Activated effector memory CD4-positive, alpha-beta T cell treated with Interleukin-2 at 50 U/mL for 16 hours (primary cell): Measurements from ENCODE around the gene IFNAR2.

Experiments
- DNase-seq: peaks from one replicate; pipeline ENCODE4 v3.0.0-alpha.2; 2020

Gene IFNAR2

GRCh38 chr21:33229784-33230544 is at the start of gene IFNAR2:
IFNAR2 (plus strand) TSS chr21:33229938; CDS start chr21:33241923, 11,985 bp downstream.
- DNase-seq: peak; percentile 72

GRCh38 chr21:33185852-33186251 is 43.9 kb upstream of the IFNAR2 start:
- DNase-seq: no peak

GRCh38 chr21:33187276-33187675 is 42.5 kb upstream of the IFNAR2 start:
- DNase-seq: no peak

- no peak for DNase-seq
Observed at GRCh38 chr21:33189237-33189636, 40.5 kb upstream of the IFNAR2 start.

- no peak for DNase-seq
Observed at GRCh38 chr21:33189824-33190223, 39.9 kb upstream of the IFNAR2 start.

GRCh38 chr21:33196941-33197374 is 32.8 kb upstream of the IFNAR2 start:
- DNase-seq: peak; percentile 29

GRCh38 chr21:33197496-33197895 is 32.2 kb upstream of the IFNAR2 start:
- no peak for DNase-seq

GRCh38 chr21:33198346-33199099 is 31.2 kb upstream of the IFNAR2 start:
- DNase-seq: no peak

GRCh38 chr21:33199100-33199464 is 30.7 kb upstream of the IFNAR2 start:
- no peak for DNase-seq

GRCh38 chr21:33199516-33200217 is 30.1 kb upstream of the IFNAR2 start:
- DNase-seq: peak; percentile 59

- no peak for DNase-seq
Observed at GRCh38 chr21:33201956-33202355, 27.8 kb upstream of the IFNAR2 start.

- no peak for DNase-seq
Observed at GRCh38 chr21:33202464-33203363, 27.0 kb upstream of the IFNAR2 start.

- DNase-seq: no peak
Observed at GRCh38 chr21:33203371-33203724, 26.4 kb upstream of the IFNAR2 start.

- DNase-seq: no peak
Observed at GRCh38 chr21:33205476-33205875, 24.3 kb upstream of the IFNAR2 start.

- no peak for DNase-seq
Observed at GRCh38 chr21:33206771-33207281, 22.9 kb upstream of the IFNAR2 start.

- DNase-seq: no peak
Observed at GRCh38 chr21:33207449-33208149, 22.1 kb upstream of the IFNAR2 start.

GRCh38 chr21:33208534-33208933 is 21.2 kb upstream of the IFNAR2 start:
- DNase-seq: no peak

GRCh38 chr21:33211305-33211704 is 18.4 kb upstream of the IFNAR2 start:
- no peak for DNase-seq

GRCh38 chr21:33211732-33212131 is 18.0 kb upstream of the IFNAR2 start:
- DNase-seq: no peak

GRCh38 chr21:33212159-33212851 is 17.4 kb upstream of the IFNAR2 start:
- no peak for DNase-seq

- no peak for DNase-seq
Observed at GRCh38 chr21:33214056-33214455, 15.7 kb upstream of the IFNAR2 start.
